Measurements from ENCODE around the gene BZW1.

BZW1 gene

GRCh38 chr2:200843993-200844948 is 32.6 kb downstream of the BZW1 start:
- DNase-seq = no peak

DNA sequence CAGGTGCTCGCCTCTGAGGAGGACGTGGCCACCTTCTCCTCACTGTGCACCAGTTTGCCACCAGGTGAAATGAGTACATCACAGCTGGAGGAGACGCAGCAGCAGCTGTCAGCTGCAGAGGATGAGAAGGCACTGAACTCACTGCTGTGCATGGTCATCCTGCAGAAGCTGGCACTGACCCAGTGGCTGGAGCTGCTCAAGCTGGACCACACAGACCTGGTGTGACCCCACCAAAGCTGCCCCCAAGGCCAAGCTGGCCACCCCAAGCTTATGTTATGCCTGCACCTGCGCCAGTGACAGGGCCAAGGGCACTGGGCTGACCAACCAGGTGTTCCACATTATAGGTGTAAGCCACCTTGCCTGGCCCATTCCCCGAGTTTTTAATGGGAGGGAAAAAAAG is 33.5 kb downstream of the BZW1 start:
- no peak for DNase-seq

DNA sequence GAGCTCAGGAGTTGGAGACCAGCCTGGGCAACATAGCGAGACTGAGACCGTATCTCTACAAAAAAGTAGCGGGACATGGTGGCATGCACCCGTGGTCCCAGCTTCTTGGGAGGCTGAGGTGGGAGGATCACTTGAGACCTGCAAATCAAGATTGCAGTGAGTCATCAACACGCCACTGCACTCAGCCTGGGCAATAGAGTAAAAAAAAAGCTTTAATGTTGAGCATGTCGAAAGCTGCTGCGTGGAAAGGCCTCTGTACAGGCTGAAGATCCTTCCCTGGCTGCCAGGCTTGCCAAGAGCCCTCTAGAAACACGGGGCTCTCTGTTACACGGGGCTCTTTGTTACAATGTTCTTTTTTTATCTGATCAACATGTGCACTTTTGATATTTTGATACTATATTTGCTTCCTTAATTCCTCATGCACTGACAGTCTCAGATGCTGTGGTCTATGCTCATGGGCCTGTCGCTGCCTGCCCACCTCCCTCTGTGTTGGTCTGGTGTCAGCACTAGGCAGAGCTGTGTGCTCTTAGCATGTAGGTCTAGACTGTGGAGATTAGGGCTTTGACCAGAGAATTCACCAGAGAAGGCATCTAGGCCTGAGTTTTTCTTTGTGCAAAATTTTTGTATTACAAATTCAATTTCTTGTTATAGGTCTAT is 34.1 kb downstream of the BZW1 start:
- no peak for DNase-seq

GRCh38 chr2:200847269-200847668 is 35.6 kb downstream of the BZW1 start:
- no peak for DNase-seq

- no peak for DNase-seq
Measured at GRCh38 chr2:200847939-200848338, 36.2 kb downstream of the BZW1 start.

DNA sequence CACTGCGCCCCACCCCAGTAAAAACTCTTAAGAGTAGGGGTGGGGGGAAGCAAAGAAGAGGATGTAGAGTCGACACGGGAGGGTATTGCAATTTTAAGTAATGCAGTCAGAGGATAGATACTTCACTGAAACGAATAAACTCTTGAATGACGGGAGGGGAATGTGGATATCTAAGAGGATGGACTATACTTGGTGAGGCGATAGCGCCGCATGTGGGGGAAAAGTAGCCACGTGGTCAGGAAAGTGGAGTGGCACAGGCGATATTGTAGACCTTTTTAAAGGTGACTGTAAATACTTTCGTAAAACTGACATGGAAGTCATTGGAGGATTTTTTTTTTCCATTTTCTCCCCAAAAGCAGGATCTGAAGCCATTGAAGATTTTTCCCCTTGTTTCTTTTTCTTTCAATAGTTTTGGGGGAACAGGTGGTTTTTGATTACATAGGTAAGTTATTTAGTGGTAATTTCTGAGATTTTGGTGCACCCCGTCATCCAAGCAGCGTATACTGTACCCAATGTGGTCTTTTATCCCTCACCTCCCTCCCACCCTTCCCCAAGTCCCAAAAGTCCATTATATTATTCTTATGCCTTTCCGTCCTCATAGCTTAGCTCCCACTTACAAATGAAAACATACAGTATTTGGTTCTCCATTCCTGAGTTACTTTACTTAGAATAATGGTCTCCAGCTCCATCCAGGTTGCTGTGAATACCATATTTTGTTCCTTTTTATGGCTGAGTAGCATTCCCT is 39.0 kb downstream of the BZW1 start:
- DNase-seq = no peak

- DNase-seq = no peak
Measured at GRCh38 chr2:200851398-200852248, 39.9 kb downstream of the BZW1 start.

DNA sequence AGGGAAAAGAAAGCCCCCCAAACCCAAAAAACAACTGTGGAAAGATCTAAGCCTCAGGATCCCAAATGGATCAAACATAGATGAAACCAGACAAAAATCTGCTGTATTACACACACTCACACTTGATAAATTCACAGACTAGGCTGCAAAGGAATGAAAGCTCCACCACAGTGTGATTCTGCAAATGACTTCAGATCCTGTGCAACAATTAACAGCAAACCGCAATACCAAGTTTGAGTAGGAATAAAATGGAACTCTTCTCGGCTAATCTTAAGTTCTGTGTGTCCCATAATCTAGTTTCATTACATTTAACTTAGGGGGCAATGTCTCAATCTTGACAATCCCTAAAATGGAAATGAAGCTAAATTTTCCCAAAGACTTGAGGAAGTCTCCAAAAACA is 40.9 kb downstream of the BZW1 start:
- no peak for DNase-seq

DNA sequence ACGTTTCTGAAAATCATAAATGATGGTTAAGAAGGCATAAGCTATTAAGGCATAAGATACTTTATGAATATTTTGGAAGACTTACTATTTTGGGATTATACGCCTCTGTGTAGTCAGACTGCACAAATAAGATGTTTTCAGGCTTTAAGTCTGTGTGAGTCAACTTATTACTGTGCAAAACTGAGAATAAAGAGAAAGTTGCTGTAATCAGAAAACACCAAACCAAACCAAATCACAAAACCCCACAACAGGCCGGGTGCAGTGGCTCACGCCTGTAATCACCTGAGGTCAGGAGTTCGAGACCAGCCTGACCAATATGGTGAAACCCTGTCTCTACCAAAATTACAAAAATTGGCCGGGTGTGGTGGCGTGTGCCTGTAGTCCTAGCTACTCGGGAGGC is 45.1 kb downstream of the BZW1 start:
- no peak for DNase-seq

DNA sequence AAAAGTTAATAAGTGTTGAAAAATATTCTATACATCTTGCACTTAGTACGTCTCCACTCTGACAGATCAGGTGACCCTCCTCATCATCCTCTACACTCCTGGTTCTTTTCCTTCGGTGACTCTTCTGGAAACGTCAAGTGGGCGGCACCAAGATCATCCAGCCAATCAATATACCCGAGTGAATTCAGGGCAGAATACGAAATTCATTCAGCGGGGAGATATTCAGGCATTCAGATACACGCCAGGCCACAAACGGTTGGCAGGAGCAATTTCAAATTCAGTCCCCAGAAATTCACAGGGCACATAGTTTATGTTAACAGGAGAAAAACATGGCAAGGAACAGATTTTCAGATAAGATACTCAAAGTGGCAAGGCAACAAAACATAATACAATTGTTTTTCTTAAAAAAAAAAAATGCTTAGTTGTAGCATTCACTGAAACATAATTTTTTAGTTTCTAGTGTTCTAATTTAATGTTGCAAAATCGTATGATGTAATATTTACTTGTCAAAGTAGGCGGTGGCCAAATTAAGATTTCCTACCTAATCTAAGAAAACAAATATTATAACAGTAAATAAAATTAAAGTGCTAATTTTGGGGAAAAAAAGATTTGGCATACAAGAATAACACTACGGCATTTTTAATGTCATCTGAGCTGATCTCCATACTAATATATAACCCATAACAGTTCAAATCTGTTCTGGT is 48.5 kb downstream of the BZW1 start:
- no peak for DNase-seq

- no peak for DNase-seq
Measured at GRCh38 chr2:200861617-200862155, 50.0 kb downstream of the BZW1 start.

DNA sequence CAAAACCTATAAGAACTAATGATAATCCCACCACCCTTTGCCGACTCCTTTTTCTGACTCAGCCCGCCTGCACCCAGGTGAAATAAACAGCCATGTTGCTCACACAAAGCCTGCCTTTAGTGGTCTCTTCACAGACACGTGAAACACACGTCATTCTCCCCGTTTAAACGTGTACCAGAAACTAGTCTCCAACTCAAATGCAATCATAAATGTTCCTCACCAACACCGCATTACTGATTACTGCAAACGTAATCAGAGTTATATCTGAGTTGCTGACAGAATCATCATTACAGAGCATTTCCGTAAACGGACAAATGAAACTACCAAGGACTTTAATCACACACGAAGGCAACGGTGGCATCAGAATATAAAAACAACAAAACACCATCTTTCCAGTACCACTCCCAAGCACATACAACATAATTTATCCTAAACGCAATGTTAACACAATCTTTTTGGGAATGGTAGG is 50.9 kb downstream of the BZW1 start:
- no peak for DNase-seq

- DNase-seq = no peak
Measured at GRCh38 chr2:200863782-200864175, 52.1 kb downstream of the BZW1 start.

- DNase-seq = peak; percentile 79
Measured at GRCh38 chr2:200864176-200865034, 52.7 kb downstream of the BZW1 start, which contains the start of gene CLK1. TSS of gene CLK1 (minus strand) at chr2:200864658. CDS start at chr2:200861862, 2,796 bp downstream.

DNA sequence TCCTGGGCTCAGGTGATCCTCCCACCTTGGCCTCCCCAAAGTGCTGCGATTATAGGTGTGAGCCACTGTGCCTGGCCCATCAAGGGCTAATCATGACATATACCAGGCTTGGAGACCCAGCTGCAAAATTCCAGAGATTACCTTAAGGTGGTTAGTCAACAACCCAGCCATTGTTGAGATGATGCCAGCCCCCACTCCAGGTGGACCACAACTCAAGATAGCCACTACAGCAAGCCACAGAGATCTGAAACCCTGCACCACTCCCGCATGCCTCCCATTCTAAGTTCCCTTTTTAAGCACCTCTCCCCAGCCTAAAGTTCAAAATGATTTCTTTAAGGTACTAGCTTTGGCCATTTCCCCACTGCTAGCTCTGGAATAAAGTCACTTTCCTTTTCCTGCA is 57.3 kb downstream of the BZW1 start:
- no peak for DNase-seq

DNA sequence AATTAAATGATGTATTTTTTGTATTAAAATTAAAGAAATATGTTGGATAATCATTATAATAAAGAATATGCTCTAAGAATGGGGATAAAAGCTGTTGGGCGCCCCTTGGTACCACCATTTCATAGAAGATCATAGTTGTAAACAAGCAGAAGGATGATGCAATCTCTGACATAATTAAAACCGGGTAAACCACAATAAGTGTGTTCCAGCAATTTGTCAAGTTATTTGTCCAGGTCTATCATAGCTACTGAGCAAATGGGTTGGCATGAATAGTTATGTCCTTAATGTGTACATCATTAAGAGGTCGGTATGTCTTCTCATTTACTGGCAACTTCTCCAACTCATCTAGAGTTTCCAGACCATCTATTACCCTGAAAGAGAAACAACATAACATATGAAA is 59.4 kb downstream of the BZW1 start:
- no peak for DNase-seq

- no peak for DNase-seq
Measured at GRCh38 chr2:200873560-200873959, 61.9 kb downstream of the BZW1 start.
